ENCODE results near the gene CDC14C. TPM values are rescaled to one million over a fixed set of nuclear protein-coding genes. Genes with fewer than 3 reads are reported as not detected.
"Not testable (repeated sequence)": the region's sequence is repeated elsewhere in the genome, so short reads cannot be mapped to it uniquely, and the experiment has no call there.

Gene CDC14C
- polyA plus RNA-seq (2013, experiment 1 of 2; ENCODE audit: insufficient read length), result not detected
- not detected for polyA plus RNA-seq (2013, experiment 2 of 2; ENCODE audit: insufficient read length)

DNA sequence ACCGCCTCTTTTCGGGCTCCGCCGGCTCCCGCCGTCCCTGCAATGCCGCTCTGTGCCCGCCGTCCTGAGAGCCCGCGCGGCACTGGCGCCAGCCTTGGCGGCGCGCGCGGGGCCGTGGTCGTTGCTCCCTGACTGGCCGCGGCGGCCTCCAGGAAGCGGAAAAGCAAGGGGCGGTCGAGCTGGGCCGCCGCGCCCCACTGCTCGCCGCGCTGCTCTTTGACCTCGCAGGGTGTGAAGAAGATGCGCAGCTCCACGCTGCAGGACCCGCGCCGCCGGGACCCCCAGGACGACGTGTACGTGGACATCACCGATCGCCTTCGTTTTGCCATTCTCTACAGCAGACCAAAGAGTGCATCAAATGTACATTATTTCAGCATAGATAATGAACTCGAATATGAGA, at the start of gene CDC14C:
TSS of gene CDC14C (plus strand) at position 115 of the 400 bp plus-strand sequence. CDS start at position 241, 126 bp downstream.
- no peak for DNase-seq

DNA sequence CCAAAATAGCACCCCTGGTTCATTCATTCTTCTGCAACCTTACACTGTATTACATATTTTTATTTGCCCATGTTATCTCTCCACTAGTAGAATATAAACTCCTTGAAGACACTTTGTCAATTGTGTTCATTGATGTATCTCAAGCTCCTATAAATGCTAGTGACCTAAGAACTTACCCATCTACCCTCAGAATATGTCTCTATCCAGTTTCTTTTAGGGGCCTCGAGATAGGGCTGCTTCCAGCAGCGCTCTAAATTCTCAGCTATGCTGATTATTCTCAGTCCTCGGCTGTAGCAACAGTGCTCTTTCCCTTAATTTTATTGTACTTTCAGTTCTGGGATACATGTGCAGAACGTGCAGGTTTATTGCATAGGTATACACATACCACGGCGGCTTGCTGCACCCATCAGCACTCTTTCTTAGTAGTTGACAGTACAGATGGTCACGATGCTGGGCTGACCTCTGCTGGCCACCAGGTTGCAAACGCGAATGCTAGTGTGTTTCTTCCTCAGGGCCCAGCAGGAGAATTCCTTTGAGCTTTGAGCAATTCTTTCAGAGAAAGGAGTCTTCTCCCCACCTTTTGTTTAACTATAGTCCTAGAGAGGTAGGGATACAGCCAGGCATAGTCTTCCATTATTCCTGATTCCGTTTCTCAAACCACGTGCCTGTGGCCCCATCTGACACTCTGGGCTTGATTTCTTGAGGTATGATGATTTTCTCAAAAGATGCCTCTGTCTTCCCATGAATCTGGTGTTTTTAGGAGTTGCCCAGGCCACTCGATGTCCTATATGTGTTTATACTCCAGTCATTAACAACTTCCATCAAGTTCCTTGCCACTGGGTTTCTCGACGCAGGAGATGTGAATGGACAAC, 49.1 kb upstream of the CDC14C start:
- peak; percentile 11 for DNase-seq

DNA sequence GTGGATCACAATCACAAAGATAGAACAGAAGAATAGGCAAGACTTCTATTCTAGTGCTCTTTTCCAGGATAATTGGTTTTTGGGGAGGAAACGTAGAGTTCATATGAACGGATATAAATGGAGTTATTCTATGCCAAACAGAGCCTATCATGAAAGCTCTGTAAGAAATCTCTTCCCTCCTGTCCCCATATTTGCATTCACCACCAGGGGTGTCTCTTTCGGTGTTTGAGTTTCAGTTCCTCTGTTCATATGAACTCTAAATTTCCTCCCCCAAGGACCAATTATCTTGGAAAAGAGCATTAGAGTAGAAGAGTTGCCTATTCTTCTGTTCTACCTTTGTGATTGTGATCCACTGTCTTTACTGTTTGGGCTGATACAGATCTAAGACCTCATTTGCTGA, 48.3 kb upstream of the CDC14C start:
- DNase-seq, result no peak

DNA sequence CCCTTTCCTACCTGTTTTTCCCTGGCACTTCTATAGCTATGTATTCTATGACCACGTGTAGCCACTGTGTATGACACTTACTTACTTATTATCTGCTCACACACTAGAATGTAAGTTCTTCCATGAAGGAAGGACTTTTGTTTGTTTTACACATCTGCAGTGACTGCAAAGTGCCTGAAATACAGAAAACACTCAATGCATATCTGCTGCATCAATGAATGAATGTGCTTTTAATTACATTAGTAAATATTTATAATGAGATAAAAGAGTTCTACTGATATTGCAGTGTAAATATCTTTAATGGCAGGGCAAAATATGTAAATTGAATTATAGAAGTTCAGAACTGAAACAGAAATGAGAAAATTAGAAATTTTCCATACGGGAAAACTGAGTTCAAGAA, 43.5 kb upstream of the CDC14C start:
- DNase-seq, result no peak

DNA sequence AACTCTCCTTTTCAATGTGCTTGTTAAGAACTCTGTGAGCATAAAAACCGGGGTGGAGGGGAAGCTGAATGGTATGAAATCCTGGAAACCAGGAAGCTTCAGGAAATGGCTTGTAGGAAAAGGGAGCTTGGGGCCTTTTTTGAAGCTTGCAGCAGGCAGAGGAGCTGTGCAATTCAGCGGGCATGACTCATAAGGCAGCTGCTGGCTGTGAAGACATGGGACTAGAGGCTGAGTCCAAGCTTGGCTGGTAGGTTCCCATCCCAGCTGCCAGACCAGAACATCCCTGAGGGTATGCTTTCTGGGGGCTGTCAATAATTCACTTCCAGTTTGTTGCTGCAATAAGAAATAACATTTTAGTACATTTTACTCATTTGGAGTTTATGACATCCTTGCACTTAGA, 36.8 kb upstream of the CDC14C start:
- no peak for DNase-seq

DNA sequence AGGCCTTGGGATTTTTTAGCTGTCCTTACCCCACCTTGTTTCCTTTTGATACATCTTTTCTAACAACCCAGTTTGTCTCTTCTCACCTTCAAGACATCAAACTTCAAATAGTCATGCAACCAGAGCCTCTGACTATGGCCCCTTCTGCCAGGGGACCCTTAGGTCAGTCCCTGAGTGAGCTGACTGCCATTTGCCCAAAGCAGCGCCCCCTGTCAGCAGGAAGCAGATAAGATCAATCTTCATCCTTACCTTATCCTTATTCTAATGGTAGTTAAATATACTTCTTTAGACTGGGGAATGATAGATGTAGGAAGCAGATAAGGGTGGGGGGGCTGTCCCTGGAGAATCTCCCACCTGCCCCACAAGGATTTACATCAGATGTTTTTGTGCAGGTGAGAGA, 29.8 kb upstream of the CDC14C start:
- DNase-seq, result no peak

DNA sequence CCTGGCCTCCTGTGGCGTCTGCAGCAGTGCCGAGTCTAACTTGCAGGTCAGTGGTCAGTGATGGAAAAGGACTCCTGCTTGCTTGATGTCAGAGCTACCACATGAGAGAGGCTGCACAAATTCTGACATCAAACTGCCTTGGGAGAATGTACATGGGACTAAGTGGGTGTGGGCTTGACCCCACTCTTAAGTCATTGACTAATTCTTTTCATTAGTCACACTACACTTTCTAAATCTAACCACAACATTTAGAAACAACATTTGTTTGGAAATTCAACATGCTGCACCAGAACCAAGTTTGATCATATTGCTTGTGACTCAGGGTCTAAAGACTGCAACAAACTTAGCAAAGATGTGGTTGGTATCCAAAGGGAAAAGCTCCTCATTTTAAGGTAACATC, 24.4 kb upstream of the CDC14C start:
- no peak for DNase-seq

DNA sequence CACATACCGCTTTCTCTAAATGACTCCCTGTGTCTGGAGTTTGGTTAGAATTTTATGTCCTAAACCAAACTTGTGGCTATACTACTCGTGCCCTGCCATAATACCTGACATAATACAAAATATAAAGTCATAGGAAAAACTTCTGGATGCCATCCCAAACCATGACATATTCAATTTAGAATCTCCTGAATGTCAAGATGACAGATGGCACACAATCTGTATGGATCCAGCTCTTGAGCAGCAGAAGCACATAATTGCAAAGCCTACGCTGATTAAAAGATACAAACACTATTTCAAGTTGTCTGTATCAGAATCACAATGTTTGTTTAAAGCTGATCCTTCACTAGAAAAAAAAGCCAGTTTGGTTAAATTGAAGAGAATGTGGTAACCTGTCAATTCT, 22.4 kb upstream of the CDC14C start:
- no peak for DNase-seq

DNA sequence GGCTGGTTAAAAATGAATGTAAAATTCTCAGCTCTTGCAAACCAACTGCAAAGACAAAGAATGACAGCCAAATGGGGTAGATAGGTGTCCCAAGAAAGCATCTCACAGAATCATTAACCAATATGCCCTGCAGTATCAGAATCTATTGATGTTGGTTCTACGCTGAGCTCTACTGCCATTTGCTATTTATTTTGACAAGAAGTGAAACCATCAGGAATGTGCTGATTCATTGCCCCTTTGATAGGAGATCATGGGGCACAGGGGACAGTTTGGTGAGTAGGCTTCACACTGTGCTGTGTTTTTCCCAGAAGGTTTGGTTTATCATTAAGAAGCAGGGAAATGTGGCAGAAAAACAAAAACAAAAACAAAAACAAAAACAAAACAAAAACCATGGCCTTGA, 19.4 kb upstream of the CDC14C start:
- DNase-seq, result no peak

DNA sequence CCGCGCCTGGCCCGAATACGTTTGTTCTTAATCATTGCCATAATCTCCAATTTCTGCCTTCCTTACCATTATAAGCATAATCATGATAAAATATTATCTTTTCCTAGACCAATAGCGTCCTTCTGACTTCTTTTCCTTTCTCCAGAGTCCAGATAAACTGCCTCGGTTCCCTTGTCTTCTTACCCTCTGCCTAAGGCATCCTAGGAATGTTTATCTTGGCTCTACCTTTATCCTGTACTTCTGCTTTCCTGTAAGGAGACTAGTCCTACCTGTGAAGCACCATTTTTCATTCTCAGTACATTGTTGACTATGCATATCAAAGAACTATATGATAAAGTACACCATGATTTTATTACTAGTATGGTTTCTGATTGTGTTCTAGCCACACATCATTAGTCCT, 18.7 kb upstream of the CDC14C start:
- DNase-seq, result not testable (repeated sequence)

DNA sequence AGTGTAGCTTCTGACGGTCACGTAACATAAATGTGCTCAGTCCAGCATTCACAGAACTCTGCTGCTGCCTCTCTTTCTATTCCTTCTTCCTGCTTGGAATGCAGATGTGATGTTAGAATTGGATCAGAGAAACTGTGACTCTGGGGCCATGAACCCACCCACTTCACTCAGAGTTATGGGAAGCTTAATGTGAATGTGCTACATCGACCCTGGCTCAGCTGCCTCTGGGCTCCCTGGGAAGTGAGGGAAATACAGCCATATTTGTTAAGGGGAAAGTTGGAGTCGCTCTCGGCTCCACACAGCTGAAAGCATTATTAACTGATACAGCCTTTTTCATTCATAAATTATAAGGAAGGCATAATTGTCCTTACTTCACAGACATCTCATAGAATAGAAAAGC, 14.5 kb upstream of the CDC14C start:
- DNase-seq, result not testable (repeated sequence)

DNA sequence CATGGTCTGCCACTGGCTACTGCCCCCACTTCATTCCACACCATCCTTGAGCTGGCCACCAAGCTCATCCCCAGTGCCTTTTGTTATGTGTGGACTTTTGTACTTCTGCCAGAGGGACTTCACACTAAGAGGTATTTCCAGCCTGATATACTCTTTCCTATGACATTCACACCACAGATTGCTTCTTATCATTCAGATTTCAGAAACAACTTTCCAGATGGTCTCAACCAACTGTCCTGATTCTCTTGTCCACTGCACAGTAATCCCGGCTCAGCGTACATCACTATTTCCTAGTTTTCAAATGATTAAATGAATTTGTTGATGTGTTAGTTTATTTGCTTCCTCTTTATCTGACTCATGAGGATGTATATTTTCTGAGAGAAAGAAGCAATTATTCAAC, 7.1 kb downstream of the CDC14C start:
- DNase-seq, result no peak

DNA sequence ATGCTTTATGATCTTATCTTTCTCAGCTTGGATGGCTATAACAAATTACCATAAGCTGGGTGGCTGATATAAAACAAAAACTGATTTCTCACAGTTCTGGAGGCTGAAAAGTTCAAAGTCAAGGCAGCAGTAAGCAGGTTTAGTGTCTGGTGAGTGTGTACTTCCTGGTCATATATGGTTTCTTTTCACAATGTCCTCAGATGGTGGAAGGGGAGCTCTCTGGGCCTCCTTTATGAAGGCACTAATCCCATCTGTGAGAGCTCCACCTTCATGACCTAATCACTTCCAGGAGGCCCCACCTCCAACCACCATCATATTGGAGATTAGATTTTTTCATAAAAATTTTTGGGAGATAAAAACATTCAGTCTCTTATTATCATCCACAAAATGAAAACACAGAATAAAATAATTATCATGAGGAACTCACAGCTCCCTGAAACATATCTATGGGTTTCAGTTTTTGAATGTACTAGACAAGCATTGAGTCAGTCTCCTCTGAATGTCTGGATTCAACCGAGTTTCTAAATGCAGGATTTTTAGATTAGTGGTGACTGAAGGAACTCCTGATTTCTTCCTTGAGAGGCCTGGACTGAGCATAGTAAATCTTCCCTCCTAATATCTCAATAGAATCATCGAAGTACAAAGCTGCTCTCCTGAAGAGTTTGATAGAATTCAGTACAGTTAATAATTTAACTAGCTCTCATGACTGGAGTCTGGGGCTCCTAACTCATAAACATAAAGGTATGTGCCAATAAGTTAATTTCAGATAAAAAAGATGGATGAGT, 8.0 kb downstream of the CDC14C start:
- DNase-seq, result no peak

DNA sequence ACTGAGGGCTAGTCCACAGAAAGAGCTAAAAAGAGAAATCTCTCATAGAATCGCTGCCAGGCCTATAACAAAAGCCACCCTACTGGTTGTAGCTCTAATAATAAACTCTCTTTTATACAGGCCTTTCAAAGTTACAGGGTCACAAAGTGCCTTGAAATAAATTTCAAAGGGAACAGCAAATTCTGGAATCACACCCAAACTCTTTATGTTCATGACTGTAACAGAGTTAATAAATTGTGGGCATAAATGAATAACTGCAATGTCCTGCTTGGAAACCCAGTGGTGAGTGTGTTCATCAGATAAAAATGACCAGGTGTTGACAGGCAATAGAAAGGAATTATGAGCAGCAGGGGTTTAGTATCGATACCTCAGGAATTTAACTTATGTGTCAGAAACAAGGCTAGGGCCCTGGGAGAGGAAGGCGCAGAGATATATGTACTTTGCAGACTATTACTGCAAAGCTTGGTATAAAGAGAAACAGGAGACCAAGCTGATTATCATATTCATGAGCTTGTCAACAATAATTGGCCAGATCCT, 9.3 kb downstream of the CDC14C start:
- no peak for DNase-seq

DNA sequence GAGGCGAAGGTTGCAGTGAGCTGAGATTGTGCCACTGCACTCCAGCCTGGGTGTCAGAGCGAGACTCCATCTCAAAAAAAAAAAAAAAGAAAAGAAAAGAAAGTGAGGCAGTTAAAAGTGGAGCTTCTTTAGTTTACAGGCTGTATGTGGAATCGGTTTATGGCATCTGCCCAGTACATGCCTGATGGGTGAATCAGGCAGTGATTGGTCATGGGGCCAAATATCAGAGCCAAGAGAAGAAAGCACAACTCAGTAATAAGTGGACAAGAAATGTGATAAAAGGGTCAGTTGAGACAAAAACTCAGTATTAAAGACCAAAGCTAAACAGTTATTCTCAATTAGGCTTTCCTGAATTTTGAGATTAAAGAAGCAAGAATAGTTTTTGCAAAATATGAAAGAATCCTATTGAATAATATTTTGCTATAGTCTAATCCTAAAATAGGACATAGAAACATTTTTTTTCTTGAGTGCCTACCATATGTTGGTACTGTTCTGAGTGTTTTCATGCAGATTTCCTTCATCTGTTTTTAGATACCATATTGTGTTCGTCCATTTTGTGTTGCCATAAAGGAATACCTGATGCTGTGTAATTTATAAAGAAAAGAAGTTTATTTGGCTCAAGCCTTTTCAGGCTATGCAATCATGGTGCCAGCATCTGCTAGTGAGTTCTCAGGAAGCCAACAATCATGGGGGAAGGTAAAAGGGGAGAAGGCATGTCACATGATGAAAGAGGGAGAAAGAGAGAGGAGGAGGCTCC, 14.4 kb downstream of the CDC14C start:
- DNase-seq, result peak; percentile 59

DNA sequence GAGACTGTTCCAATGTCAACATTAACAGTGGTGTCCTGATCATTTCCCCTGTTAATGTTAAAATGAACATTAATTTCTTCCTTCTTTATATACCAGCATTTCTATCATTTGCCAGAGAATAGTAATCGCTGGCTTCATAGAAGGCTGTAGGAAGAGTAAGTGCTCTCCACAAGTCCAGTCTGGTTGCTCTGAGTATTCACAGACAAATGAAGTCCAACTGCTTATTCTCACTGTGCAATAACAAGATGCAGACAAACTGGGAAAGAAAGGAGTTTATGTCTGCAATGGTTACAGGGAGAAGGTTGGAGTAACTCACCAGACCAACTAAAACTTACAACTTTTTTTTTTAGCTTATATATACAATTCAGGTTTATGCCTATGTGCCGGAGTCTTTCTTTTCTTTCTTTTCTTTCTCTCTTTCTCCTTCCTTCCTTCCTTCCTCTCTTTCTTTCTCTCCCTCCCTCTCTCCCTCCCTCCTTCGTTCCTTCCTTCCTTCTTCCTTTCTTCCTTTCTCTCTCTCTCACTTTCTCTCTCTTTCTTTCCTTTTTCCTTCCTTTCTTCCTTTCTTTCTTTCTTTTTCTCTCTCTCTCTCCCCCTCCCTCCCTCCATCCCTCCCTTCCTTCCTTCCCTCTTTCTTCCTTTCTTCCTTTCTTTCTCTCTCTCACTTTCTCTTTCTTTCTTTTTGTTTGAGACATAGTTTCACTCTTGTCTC, 19.1 kb downstream of the CDC14C start:
- no peak for DNase-seq

DNA sequence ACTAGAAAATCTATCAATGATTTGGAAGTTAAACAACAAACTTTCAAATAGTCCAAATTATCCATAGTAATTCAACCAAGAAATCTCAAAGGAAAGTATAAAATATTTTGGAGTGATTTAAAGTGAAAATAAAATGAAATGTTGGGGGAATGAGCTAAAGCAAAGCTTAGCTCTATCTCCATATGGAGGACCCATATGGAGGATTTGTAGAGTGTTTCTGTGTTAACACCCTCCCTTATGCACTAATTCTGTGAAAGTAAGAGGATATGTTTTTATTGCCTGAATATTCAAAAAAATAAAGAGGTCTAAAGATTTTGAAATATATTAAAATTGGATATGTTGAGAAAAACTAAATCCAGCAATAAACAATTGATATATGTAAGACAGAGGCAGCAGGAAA, 31.6 kb downstream of the CDC14C start:
- no peak for DNase-seq

DNA sequence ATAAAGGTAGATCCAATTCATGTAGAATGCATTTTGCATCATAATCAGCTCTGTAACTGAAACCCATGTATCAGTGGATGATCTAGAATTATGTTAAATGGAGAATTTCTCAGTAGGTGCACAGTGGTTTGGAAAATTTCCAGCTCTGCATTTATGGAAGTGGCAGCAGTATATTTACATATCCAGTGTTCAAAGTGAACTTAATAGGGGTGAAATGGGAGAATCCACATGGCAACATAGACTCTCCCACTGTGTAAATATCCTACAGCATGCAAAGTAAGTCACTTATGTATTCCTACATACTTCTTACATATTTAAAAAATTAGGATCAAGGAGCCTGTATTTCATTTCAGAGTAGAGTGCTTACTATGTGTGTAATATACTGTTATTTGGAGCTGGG, 35.3 kb downstream of the CDC14C start:
- DNase-seq, result no peak

DNA sequence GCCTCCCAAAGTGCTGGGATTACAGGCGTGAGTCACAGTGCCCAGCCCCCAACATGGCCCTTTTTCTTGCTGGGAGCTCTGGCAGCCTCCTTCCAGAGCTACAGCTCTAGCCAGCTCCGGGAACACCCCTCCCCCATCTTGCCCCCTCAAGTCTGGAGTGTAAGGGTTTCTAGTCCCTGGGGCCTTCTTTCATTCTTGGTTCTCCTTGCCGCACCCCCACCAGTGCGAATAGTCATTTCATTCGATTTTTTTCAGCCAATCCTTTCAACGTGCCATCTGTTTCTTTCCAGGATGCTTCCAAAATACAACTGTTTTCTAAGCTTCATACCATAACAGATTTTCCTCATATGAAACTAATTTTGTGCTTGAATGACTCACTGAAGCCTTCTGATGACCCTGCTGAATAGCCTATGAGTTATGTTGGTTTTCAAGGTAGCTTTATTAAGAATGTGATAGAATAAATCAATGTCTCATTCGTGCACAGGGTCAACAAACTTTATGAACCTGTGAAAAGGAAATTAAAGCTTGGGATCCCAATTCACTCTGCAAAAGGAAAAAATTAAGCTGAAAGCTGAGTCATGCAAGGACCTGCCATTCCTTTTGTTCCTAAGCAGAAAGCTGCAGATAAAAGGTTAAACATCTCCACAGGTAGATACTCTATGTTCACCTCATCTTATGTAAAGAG, 38.6 kb downstream of the CDC14C start:
- DNase-seq, result peak; percentile 33

DNA sequence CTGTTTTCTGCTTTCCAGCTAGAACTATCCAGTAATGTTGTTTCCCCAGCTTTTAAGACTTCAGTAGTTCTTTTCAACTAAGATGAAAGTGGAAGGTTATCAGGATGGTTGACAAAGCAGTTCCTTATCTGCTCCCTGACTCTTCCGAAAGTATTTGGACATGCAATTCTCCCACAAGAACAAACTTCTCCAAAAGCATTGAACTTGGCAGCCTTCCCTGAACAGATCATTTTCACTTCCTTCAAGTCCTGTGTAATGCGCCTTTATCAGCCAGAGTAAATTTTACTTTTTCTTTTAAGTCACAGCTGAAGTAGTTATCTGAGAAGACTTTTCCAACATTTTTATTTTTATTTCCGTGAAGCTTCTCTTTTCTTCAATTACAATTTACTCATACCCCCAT, 39.7 kb downstream of the CDC14C start:
- peak; percentile 12 for DNase-seq

DNA sequence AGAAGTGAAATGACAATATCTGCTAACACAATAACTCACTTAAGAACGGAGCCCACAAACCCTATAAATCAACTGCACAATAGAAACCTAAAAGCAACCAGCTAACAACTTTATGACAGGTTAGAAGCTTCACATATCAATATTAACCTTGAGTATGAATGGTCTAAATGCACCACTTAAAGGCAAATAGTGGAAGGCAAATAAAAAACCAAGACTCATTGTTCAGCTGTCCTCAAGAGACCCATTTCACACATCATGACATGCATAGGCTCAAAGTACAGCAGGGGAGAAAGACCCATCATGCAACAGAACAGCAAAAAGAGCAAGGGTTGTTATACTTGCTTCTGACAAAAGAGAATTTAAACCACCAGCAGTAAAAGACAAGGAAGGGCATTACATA, 46.8 kb downstream of the CDC14C start:
- DNase-seq, result no peak

Measured in fibroblast of skin of back (primary cell).